Cardiac muscle cell (in vitro differentiated cells and primary cell): ENCODE data around the gene SLC9A4. TPM values are rescaled to one million over a fixed set of nuclear protein-coding genes. Genes with fewer than 3 reads are reported as not detected.

Source experiments
- DNase-seq, 2 donors: peaks; one replicate each; pipeline versions ENCODE4 v3.0.0 to v3.0.0-alpha.2; 2010 to 2017; ENCODE audit warnings: low read depth in 1 of 2, low spot score in 1 of 2
- H3K27ac ChIP-seq: fragments of 200-600 bp; sonication (generic); 2 replicates; pipeline ENCODE4 v1.5.1; 2016
- H3K27me3 ChIP-seq: fragments of 200-600 bp; sonication (generic); 2 replicates; pipeline ENCODE4 v1.6.0; 2016; ENCODE audit warnings: control low read depth
- H3K36me3 ChIP-seq: fragments of 200-600 bp; sonication (generic); 2 replicates; pipeline ENCODE4 v1.5.1; 2016; ENCODE audit warnings: control low read depth
- H3K4me1 ChIP-seq: fragments of 200-600 bp; sonication (generic); 2 replicates; pipeline ENCODE4 v1.8.1; 2017; ENCODE audit warnings: low read depth, mild to moderate bottlenecking, mixed run types
- H3K4me3 ChIP-seq: fragments of 200-600 bp; sonication (generic); 2 replicates; pipeline ENCODE4 v1.5.1; 2016; ENCODE audit warnings: mild to moderate bottlenecking
- H3K9me3 ChIP-seq: fragments of 200-600 bp; sonication (generic); 2 replicates; pipeline ENCODE4 v1.5.1; 2017; ENCODE audit warnings: low read depth, mild to moderate bottlenecking, control low read depth
- CTCF ChIP-seq: IDR thresholded peaks from 2 replicates; pipeline ENCODE4 v1.5.1; 2012; ENCODE audit warnings: low read depth, mild to moderate bottlenecking, low read length
- polyA plus RNA-seq: library from polyadenylated mRNA; unstranded; fragments of >200 nt; fragmentation: Nextera tagmentation; extraction: Ambion mirVana; gene quantifications from 2 replicates; pipeline ENCODE4 v1.2.1, GENCODE V29; 2016
- total RNA-seq: library from RNA; depleted of rRNA; stranded (reverse); fragments of >200 nt; gene quantifications from 2 replicates; pipeline ENCODE4 v1.2.3, GENCODE V29; 2016

Gene SLC9A4
- total and polyA plus RNA-seq, 2 experiments from 2014 or later = 0.17 TPM; not detected in 1

DNA sequence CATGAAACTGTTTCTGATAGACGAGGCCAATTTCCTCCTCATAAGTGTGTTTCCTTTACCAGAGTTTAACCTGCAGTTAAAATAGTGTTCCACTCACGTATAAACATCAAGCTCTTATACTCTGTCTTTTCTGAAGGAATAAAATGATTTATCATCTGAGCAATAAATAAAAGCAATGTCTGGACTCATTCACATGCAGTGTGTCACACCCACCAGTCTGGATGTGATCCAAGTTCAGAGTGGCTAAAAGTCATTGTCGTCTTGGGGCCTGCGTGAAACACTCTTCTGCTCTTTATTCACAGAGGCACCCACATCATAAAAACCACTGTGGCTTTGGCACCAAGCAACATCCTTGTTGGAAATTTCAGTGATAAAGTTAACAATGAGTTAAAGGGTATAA is 19.5 kb upstream of the SLC9A4 start:
- no peaks in the 10 kb centered on the region for H3K36me3 ChIP-seq
- DNase-seq = no peak
- no peaks in the 10 kb centered on the region for H3K4me1 ChIP-seq
- H3K9me3 ChIP-seq = no peaks in the 10 kb centered on the region
- no peak for TF ChIP-seq CTCF
- no peak overlapping the region for H3K4me3 ChIP-seq
- peaks cover 5% of the 10 kb centered on the region for H3K27me3 ChIP-seq
- no peak overlapping the region for H3K27ac ChIP-seq

DNA sequence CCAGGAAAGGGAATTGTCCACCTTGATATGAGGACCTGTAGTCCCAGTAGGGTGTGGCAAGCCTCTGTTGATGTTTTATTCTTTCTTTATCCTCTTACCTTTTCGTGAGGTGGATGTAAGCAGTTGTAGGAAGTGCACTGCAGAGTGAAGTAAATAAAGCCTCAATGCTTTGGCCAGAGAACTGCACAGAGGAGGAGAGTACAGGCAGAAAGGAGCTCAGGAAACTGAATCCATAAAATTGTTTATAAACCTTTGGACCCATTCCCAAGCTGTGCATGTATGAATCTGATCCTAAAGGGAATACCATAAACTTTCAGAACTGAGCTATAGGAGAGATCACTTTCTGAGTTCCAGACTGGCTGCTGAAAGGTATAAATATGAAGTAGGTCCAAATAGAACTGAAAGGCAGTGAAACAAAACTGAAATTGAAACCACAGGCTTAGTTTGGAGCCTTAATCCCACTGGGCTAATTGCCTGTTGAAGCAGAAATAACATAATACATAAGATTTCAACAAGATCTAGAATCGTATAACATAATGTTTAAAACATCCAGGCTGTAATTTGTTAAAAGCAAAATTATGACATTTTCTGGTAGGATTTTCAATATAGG is 17.9 kb upstream of the SLC9A4 start:
- Histone ChIP-seq H3K9me3 (no peaks in the 10 kb centered on the region), H3K36me3 (no peaks in the 10 kb centered on the region), H3K27ac (no peak overlapping the region), H3K27me3 (peaks cover 5% of the 10 kb centered on the region), H3K4me3 (no peak overlapping the region), H3K4me1 (no peaks in the 10 kb centered on the region)
- no peak for TF ChIP-seq CTCF
- DNase-seq = no peak

DNA sequence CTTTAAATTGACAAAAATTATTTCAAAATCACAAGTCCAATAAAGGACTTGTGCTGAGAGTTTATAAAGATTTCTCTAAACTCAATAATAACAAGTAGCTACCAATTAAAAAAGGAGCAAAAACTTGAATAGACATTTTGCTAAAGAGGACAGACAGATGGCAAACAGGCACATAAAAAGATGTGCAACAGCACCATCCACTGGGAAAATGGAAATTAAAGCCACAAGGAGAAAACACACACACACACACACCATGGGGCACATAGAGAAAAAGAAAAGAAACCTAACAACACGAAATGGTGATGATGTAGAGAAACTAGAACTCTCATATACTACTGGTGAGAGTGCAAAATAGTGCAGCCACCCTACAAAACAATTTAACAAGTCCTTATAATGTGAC is 12.6 kb upstream of the SLC9A4 start:
- Histone ChIP-seq H3K9me3 (no peaks in the 10 kb centered on the region), H3K4me3 (no peak overlapping the region), H3K4me1 (no peaks in the 10 kb centered on the region), H3K27me3 (peaks cover 3% of the 10 kb centered on the region), H3K36me3 (no peaks in the 10 kb centered on the region), H3K27ac (no peak overlapping the region)
- TF ChIP-seq CTCF = no peak
- DNase-seq = no peak

DNA sequence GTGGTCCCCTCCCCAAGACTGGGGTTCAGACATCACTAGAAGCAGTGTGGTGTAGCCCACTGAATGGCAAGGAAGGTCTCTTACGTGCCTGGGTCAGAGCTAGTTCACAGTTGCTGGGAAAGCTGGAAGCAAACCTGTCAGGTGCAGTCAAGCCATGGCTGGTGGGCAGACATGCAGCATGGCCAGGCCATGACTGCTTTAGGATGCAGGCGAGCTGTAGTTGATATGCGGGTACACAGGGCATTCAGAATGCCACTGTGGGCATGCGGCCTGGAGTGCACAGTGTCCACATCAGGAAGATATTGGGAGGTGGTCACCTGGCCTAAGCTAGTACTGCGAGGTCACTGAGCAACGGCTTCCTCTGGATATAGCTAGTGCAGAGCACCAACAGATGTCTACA is 11.8 kb upstream of the SLC9A4 start:
- H3K9me3 ChIP-seq = no peaks in the 10 kb centered on the region
- H3K4me1 ChIP-seq = no peaks in the 10 kb centered on the region
- H3K36me3 ChIP-seq = no peaks in the 10 kb centered on the region
- H3K4me3 ChIP-seq = no peak overlapping the region
- H3K27ac ChIP-seq = no peak overlapping the region
- no peak for DNase-seq
- H3K27me3 ChIP-seq = peaks cover 3% of the 10 kb centered on the region
- no peak for TF ChIP-seq CTCF

GRCh38 chr2:102463160-102463559 is 9.9 kb upstream of the SLC9A4 start:
- Histone ChIP-seq H3K9me3 (no peaks in the 10 kb centered on the region), H3K36me3 (no peaks in the 10 kb centered on the region), H3K4me1 (no peaks in the 10 kb centered on the region), H3K27me3 (peaks cover 3% of the 10 kb centered on the region), H3K4me3 (no peak overlapping the region), H3K27ac (no peak overlapping the region)
- TF ChIP-seq CTCF = no peak
- no peak for DNase-seq
